ENCODE measurements around the gene MXD1.

DNA sequence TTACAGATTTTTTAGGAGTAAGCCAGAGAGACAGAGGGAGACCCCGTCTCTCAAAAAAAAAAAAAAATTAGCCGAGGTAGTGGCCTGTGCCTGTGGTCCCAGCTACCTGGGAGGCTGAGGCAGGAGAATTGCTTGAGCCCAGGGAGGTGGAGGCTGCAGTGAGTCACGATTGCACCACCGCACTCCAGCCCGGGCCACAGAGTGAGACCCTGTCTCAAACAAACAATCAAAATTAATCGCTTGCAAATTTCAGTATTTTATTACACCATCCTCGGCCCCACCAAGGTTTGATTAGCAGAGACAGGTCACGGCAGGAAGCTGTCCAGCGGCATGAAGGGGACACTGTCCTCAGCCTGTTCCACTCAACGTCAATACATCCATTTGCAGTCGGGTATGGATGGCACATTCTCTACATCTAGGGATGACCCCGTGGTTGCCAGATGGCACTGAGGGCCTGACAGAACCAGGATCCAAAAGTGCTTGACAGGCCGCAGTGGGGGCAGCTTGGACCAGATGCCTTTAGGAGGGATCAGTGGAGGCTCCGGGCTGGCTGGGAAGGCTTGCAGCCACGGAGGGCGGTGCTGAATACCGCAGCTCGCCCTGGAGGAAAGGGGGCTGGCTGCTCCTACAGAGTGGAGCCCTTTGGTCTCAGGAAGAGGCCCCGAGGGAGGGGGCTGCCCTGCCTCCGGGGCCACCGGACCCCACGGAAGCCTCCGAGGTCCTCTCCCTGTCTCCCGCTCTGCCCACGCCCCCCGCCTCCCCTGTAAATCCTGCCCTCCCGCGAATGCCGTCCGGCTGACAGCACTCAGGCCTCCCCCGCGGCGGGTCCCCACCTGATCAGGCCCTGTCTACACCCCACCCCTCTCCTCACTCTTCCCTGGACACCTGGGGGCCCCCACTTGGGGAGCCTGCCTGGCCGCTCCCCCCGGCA lies 33.4 kb downstream of the MXD1 start:
- TF ChIP-seq EZH2 (IDR thresholded peaks at IDR 0.05; ENCODE audit: low read length), result no peak
- TF ChIP-seq, protein P1, sequence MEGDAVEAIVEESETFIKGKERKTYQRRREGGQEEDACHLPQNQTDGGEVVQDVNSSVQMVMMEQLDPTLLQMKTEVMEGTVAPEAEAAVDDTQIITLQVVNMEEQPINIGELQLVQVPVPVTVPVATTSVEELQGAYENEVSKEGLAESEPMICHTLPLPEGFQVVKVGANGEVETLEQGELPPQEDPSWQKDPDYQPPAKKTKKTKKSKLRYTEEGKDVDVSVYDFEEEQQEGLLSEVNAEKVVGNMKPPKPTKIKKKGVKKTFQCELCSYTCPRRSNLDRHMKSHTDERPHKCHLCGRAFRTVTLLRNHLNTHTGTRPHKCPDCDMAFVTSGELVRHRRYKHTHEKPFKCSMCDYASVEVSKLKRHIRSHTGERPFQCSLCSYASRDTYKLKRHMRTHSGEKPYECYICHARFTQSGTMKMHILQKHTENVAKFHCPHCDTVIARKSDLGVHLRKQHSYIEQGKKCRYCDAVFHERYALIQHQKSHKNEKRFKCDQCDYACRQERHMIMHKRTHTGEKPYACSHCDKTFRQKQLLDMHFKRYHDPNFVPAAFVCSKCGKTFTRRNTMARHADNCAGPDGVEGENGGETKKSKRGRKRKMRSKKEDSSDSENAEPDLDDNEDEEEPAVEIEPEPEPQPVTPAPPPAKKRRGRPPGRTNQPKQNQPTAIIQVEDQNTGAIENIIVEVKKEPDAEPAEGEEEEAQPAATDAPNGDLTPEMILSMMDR (optimal IDR thresholded peaks at IDR 0.05 in 1 of 3, IDR thresholded peaks at IDR 0.05 in 1 of 3, conservative IDR thresholded peaks at IDR 0.05 in 1 of 3; ENCODE audit: extremely low read depth in 1 of 3, insufficient read depth in 2 of 3, low read length in 3 of 3), result no peak

Measured in keratinocyte (primary cell).